Activated T-cell treated with anti-CD3 and anti-CD28 coated beads for 48 hours (primary cell): Measurements from ENCODE around the gene DAGLA.

Experiments used
- DNase-seq: peaks from one replicate; pipeline ENCODE4 v3.0.0-alpha.2; 2020; ENCODE audit warnings: low read depth

DAGLA gene

GRCh38 chr11:61728940-61729219 lies 48.7 kb downstream of the DAGLA start:
- DNase-seq: no peak

GRCh38 chr11:61730240-61730994 lies 50.2 kb downstream of the DAGLA start:
- DNase-seq: no peak

GRCh38 chr11:61731211-61731951 lies 51.2 kb downstream of the DAGLA start:
- DNase-seq: no peak

GRCh38 chr11:61731952-61732675 lies 51.9 kb downstream of the DAGLA start:
- no peak for DNase-seq

- DNase-seq: no peak
Measured at GRCh38 chr11:61732705-61733104, 52.5 kb downstream of the DAGLA start.

GRCh38 chr11:61733120-61733978 lies 53.2 kb downstream of the DAGLA start:
- peak; percentile 75 for DNase-seq

- no peak for DNase-seq
Measured at GRCh38 chr11:61734767-61735166, 54.6 kb downstream of the DAGLA start.

GRCh38 chr11:61735391-61735790 lies 55.2 kb downstream of the DAGLA start:
- DNase-seq: no peak

GRCh38 chr11:61736310-61736709 lies 56.1 kb downstream of the DAGLA start:
- DNase-seq: no peak

- DNase-seq: no peak
Measured at GRCh38 chr11:61737131-61737530, 56.9 kb downstream of the DAGLA start.

- no peak for DNase-seq
Measured at GRCh38 chr11:61737636-61738386, 57.6 kb downstream of the DAGLA start.

- no peak for DNase-seq
Measured at GRCh38 chr11:61738776-61739175, 58.6 kb downstream of the DAGLA start.

- no peak for DNase-seq
Measured at GRCh38 chr11:61739413-61739812, 59.2 kb downstream of the DAGLA start.

GRCh38 chr11:61739966-61740365 lies 59.8 kb downstream of the DAGLA start:
- no peak for DNase-seq

GRCh38 chr11:61742391-61742790 lies 62.2 kb downstream of the DAGLA start:
- no peak for DNase-seq

- no peak for DNase-seq
Measured at GRCh38 chr11:61743486-61744095, 63.4 kb downstream of the DAGLA start.

GRCh38 chr11:61744181-61744580 lies 64.0 kb downstream of the DAGLA start:
- DNase-seq: no peak

GRCh38 chr11:61744609-61745156 lies 64.5 kb downstream of the DAGLA start:
- DNase-seq: no peak

- no peak for DNase-seq
Measured at GRCh38 chr11:61745781-61746441, 65.7 kb downstream of the DAGLA start.
